Stimulated activated CD4-positive, alpha-beta T cell treated with anti-CD3 and anti-CD28 coated beads, Interleukin-4, amount 100 ng/mL, for 48 hours (primary cell): Measurements from ENCODE around the gene CEP164.

Source experiments
- DNase-seq, 2 donors: peaks; one replicate each; pipeline ENCODE4 v3.0.0-alpha.2; 2020; ENCODE audit warnings: low read depth in 2 of 2

The CEP164 gene

GRCh38 chr11:117327567-117328374 is at the start of gene CEP164:
Gene CEP164 (plus strand): TSS chr11:117327854. CDS start chr11:117338587, 10,733 bp downstream.
- DNase-seq: peak; percentile 89 to 93

- no peak for DNase-seq
Measured at GRCh38 chr11:117278347-117278746, 49.3 kb upstream of the CEP164 start.

GRCh38 chr11:117279711-117280376 is 47.8 kb upstream of the CEP164 start:
- DNase-seq: no peak

- DNase-seq: no peak
Measured at GRCh38 chr11:117281159-117281558, 46.5 kb upstream of the CEP164 start.

GRCh38 chr11:117281869-117282268 is 45.8 kb upstream of the CEP164 start:
- DNase-seq: no peak

- DNase-seq: no peak
Measured at GRCh38 chr11:117282956-117283355, 44.7 kb upstream of the CEP164 start.

GRCh38 chr11:117284053-117284452 is 43.6 kb upstream of the CEP164 start:
- no peak for DNase-seq

- no peak for DNase-seq
Measured at GRCh38 chr11:117286588-117286987, 41.1 kb upstream of the CEP164 start.

- DNase-seq: no peak
Measured at GRCh38 chr11:117287668-117288067, 40.0 kb upstream of the CEP164 start.

GRCh38 chr11:117289795-117290194 is 37.9 kb upstream of the CEP164 start:
- DNase-seq: no peak

- DNase-seq: no peak
Measured at GRCh38 chr11:117290809-117291396, 36.8 kb upstream of the CEP164 start, which contains the start of gene BACE1-AS. Gene BACE1-AS (plus strand): TSS chr11:117291346.

- no peak for DNase-seq
Measured at GRCh38 chr11:117292616-117293015, 35.0 kb upstream of the CEP164 start.

GRCh38 chr11:117295438-117296137 is 32.1 kb upstream of the CEP164 start:
- no peak for DNase-seq

- DNase-seq: no peak
Measured at GRCh38 chr11:117296881-117297280, 30.8 kb upstream of the CEP164 start.

- no peak for DNase-seq
Measured at GRCh38 chr11:117298195-117298594, 29.5 kb upstream of the CEP164 start.

GRCh38 chr11:117299351-117300282 is 28.0 kb upstream of the CEP164 start:
- no peak for DNase-seq

GRCh38 chr11:117300283-117300663 is 27.4 kb upstream of the CEP164 start:
- DNase-seq: no peak

GRCh38 chr11:117300773-117301172 is 26.9 kb upstream of the CEP164 start:
- DNase-seq: no peak

- DNase-seq: no peak
Measured at GRCh38 chr11:117302228-117302627, 25.4 kb upstream of the CEP164 start.

GRCh38 chr11:117303101-117303500 is 24.6 kb upstream of the CEP164 start:
- no peak for DNase-seq
